GM18502 (cell line): ENCODE data around the gene SCLY.
"Not testable (repeated sequence)": the region's sequence is repeated elsewhere in the genome, so short reads cannot be mapped to it uniquely, and the experiment has no call there.

Experiments
- ATAC-seq: cut with Tn5 transposase; IDR thresholded peaks from one replicate; pipeline ENCODE4 v1.9.1; 2021; ENCODE audit warnings: mild to moderate bottlenecking; ENCODE audit not compliant: unreplicated experiment, poor library complexity

The SCLY gene

DNA sequence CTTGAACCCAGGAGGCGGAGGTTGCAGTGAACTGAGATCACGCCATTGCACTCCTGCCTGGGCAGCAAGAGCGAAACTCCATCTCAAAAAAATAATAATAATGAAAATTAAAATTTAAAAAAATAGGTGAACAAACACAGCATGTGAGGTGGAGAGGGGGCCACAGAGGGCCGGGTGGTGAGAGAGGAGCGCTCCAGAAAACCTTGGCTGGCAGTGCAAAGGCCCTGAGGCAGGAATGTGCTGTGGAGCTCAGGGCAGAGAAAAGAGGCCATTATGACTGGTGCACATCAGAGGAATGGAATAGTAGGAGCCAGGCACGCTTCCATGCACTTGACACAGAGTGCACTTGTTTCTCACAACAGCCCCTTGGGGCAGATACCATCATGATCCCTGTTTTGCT, 21.6 kb upstream of the SCLY start:
- ATAC-seq: no peak

DNA sequence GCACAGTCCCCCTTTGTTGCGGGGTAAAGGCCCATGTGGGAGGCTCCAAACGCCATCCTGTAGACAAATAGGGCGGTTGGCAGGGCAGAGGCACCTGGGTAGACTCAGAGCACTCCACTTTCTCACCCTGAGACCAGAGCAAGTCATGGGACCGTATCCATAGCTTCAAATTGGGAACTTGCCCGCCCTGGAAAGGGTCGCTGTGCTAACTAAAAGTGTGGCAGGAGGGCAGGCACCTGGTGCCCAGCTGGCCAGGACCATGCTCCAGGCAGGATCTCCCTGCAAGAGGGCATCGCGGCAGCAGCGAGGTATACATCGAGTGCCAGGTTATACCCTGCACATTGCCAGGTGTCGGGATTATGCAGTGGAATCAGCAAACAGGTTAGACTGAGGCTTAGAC, 20.8 kb upstream of the SCLY start:
- no peak for ATAC-seq

DNA sequence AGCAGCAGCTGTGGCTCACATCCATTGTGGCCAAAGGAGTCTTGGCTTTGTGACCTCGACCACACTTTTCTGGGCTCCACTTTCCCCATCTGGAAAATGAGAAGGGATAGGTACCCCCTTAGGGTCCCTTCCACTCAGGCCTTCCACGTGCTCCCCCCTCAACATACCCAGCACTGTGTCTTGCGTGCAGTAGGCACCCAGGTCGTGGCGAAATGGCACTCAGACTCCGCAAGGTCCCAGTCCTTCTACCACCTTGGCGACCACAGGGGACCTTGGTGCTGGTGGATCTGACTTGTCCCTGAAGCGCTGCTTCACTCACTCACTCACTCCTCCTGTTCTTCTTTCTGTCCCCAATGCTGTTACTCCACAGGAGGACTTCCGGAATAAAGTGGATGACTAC, 19.9 kb upstream of the SCLY start:
- ATAC-seq: no peak

DNA sequence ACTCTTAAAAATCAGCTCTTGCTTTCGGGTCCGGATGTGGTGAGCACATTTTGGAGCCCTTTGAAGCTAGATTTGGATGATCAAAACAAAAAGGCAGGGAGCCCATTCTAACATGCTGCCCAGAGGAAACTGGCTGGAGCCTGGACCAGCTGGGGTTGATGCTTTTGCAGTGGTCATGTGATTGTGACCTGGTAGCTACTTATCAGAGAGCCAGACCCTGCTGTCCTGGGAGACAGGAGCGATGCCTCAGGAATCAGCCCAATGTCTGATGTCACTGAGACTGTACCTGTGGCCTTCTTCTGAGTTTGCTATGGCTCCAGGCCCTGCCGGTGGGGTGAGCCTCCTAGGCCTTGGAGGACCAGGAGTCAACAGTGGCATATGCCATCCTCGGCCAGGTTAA, 18.7 kb upstream of the SCLY start:
- no peak for ATAC-seq

DNA sequence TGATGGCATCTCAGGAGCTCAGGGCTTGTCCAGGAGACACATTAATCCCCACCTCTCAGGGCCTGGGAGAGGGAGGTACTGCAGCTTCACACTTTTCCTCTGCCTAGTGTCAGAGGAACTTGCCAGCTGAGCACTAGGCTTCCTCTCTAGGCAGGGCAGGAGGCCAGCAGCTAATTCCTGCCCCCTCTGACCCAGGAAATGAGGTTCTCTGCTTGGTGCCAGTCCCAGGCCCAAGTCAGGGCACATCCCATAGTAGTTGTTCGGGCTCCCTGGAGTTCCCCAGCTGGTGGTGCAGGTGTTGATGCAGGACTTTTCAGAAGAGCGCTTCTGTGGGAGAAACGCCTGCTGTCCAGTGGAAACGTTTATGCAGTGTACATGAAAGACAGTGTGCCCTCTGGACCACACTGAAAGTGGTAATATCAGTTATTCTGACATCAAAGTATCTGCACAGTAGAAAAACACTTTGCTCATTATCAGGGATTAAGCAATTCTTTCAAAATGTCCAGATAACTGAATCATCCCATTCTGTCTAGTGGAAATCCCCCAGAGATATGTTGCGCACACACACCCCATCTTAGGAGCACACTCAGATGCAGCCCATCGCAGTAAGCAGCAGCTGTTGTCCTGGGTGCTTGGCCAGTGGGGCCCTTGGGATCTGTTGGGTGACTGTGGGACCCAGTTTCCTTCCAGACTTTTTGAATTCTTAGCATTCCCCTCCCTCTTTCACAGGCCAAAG, 17.8 kb upstream of the SCLY start:
- ATAC-seq: no peak

DNA sequence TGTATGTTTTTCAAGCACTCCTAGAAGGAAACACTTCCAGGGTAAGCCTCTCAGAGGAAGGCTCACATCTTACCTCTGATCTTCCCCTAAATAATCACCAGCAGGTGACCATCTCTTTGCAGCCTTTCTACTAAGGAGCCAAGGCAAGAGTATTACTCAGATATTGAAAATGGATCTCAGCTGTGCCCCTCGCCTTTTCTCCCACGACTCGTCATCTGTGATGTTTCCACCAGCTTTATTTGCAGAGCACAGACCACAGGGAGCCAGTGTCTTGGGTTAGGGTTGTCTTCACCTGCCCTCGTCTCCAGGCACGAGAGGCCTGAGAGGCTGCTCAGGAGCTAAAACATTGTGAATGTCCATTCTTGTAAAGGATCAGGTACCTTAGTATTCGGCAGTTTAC, 16.9 kb upstream of the SCLY start:
- no peak for ATAC-seq

DNA sequence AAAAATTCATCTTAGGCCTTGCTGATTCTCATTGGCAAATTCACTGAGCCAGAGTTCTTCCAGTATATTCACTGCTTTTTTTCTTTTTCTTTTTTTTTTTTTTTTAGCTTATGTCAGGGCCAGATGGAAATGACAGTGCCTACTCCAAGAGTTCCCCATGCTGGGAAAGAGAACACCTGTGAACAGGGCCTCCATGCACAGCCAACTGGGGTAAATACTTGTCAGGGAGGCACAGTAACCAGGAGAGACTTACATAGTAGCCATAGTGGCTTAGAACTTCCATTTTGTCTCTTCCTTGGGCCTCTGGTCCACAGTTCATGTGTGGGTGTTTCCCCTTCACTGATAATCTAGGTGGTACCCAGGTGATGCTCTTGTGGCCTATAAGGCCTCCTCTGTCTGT, 15.2 kb upstream of the SCLY start:
- ATAC-seq: no peak

DNA sequence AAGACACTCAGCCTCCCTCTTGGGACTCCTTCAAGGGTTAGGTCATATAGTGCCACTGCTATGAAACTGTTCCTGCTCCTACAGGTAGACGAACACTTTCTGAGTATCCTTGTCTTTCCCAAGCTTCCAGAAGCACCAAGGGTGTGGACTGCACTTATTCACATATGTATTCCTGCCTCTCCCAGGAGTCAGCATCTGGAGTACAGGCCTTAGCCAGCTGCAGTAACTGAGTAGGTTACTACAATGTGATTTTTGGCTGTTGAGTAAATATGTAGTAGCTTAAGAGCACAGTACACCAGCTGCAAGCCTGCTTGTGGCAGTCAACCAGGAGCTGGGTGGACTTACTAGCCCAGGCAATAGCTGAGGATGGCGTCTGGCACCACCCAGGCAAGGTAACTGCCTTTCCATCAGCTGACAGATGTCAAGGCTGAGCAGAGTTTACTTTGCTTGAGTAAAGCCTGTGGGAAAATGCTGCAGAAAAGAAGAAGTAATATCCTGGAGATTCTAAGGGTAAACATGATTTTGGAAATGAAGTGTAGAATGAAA, 14.0 kb upstream of the SCLY start:
- ATAC-seq: no peak

DNA sequence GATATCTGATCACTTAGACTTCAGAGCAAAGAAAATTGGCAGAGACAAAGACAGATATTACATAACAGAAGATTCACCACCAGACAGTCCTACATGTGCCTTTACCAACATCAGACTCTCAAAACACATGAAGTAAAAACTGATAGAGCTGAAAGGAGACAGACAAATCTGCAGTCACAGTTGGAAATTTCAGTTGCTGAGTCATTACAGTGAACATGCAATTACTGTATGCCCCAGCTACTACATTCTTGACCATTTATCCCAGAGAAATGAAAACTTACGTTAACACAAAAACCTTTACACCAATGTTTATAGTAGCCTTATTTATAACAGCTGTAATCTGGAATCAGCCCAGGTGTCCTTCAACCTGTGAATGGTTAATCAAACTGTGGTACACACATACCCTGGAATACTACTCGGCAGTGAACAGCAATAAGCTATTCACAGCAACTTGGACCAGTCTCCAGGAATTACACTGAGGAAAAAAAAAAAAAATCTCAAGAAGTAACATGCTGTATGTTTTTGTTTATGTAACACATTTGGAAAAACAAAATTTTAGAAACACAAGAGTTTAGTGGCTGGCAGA, 7.5 kb upstream of the SCLY start:
- ATAC-seq: no peak

DNA sequence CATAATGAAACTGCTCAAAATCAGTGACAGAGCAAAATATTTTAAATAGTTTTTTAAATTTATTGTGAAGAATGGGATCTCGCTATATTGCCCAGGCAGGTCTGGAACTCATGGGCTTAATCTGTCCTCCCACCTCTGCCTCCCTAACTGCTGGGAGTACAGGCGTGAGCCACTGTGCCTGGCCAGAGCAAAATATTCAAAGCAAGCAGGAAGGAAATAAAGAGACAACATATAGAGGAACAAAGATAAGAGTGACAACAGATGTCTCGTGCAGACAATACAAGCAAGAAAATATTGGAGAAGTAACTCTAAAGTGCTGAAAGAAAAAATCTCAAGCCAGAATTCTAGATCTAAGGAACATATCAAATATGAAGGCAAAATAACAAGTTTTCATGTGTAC, 5.0 kb upstream of the SCLY start:
- no peak for ATAC-seq

DNA sequence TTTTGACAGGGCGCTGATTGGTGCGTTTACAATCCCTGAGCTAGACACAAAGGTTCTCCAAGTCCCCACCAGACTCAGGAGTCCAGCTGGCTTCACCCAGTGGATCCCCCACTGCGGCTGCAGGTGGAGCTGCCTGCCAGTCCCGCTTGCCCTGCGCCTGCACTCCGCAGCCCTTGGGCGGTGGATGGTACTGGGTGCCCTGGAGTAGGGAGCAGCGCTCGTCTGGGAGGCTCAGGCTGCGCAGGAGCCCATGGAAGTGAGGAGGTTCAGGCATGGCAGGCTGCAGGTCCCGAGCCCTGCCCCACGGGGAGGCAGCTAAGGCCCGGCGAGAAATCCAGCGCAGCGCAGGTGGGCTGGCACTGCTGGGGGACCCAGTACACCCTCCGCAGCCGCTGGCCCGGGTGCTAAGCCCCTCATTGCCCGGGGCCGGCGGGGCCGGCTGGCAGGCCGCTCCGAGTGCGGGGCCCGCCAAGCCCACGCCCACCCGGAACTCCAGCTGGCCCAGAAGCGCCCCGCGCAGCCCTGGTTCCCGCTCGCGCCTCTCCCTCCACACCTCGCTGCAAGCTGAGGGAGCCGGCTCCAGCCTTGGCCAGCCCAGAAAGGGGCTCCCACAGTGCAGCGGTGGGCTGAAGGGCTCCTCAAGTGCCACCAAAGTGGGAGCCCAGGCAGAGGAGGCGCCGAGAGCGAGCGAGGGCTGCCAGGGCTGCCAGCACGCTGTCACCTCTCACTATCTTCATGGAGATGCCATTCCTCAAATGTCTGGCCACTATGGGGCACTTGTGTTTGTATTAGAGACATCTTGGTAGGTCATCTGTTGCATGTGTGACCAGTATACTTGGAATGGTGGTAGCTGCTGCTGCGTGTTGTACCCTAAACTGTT, 2.9 kb upstream of the SCLY start:
- not testable (repeated sequence) for ATAC-seq

DNA sequence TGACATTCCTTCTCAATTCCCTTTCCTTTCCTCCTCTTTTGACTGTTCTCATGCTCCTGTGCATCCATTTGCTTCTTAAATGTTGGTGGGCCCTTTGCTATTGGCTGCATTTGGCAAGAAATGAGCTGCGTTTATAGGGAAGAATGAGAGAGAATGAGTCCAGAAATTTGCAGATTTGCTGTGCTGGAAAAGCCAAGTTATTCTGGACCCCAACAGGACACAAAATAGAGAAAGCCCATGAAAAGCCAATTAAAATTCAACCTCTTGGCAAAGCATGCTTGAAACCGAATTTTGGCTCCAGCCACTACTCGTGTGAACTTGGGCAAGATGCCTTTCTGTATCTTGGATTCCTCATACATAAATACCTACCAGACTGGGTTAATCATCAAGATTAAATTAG, 1.3 kb upstream of the SCLY start:
- no peak for ATAC-seq

DNA sequence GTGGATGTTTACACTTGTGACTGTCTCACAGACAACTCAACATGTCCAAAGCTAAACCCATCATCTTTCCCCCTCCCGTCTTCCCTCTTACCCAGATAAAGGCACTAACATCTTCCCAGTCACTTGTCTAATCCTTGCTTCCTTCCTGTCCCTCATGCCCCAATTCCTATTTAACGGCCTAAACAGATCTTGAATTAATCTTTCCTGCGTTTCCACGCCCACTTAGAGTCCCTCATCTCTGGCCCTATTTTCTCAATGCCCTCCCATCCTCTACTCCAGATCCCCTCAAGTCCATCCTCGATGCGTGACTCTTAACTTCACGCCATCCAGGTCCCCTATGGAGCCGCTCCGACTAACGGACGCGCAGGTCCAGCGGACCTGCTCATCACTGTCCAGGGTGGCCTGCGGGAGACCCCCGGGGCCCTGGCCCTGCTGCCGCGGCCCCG, 682 bp upstream of the SCLY start:
- ATAC-seq: no peak

DNA sequence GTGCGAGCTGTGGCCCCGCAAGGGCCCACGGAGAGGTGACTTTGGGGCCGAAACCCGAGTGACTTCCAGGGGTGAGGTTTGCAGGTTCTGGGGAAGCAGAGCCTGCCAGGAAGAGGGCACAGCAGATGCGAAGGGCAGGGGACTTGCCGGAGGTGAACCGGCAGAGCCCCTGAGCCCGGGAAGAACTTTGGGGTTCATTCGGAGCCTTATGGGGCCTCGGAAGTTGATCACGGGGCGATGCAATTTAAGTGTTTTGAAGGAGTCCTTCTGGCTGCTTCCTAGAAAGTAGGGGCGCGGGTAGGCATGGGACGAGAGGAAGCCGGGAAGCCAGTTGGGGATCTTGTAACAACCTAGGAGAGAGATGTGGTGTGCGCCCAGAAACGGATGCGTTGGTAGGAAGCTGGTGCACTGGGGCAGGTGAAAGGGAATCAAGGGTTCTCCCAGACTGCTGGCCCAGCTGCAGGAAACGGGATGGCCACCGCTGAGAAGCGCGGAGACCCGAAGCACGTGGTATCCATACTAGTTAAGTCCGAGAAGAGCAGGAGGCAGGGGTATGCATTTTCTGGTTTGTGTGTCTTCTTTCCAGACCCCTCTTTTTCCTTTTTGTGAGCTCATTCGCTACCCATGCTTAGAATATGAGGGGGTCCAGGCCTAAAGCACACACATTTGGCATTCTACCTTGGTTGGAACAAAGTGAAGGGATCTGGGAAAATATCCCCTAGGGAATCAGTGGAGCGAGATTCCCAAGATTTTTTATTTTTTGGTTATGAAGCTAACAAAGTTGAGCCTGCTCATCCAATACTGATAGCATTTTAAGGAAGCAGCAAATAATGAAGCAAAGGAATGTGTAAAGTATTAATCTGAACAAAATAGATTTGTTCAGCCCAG, 758 bp downstream of the SCLY start:
- ATAC-seq: peak; percentile 26

DNA sequence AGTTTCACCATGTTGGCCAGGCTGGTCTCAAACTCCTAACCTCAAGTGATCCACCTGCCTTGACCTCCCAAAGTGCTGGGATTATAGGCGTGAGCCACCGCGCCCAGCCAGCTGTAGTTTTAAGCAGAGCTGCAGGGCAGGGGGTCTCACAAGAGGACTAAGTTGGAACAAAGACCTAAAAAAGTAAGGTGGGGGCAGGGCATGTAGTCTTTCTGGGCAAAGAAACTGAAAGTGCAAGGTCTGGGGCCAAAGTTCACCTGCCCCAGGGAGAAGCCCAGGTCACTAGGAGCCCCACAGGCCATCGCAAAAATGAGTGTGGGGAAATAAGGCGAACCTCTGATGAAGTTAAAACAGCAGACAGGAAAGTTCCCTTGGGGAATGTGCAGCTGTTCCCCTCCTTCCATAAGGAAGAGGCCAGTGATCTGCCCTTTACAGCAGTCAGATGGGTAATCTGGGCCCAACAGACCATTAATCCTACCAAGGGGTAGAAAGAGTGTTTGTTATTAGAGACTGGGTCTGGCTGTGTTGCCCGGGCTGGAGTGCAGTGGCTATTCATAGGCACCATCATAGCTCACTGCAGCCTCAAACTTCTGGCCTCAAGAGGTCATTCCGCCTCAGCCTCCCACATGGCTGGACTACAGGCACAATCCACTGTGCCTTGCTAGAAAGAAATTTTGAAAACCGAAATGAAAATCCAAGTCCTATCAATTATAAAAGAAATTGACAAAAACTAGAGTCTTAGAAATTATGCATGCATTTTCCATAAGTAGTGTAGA, 2.8 kb downstream of the SCLY start:
- ATAC-seq: no peak

DNA sequence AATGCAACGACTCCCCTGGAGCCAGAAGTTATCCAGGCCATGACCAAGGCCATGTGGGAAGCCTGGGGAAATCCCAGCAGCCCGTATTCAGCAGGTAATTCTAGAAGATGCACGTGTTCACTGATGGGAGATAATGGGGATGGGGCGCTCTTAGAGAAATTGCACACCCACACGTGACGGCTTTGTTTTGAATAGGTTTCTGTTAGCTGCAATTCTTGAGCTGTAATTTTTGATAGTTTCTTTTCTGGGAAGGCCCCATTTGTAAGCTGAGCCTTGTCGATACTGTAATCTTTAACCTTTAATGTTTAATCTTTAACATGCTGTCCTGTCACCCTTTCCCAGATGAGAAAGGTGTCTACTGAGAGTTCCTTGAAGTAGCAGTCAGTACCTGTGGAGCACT, 3.6 kb downstream of the SCLY start:
- no peak for ATAC-seq

DNA sequence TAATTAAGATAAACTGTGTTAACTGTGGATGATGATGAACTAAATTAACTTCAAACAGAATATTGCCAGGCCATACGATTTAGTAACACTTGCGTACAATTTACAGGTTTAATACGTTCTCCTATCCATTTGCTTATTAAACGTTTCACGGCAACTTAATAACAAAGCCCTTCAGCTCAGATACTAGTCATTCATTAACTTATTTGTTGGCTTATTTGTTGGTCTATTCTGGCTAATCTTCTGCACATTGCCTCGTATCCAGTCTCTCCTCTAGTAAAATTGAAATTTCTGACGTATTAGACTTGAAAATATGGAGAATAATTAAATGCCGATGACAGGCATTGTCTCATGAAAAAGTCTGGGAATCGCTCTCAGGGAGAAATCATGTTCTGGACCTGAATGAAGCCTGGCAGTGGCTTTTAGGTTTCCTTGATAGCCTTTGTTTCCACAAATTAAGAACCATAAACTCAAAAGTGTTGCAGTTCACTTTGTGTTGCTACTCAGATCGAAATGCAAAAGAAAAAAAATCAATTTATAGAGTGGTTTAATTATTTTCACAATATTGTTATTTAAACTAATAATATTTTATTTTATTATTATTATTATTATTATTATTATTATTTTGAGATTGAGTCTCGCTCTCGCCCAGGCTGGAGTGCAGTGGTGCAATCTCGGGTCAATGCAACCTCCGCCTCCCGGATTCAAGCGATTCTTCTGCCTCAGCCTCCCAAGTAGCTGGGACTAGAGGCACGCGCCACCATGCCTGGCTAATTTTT, 4.5 kb downstream of the SCLY start:
- ATAC-seq: no peak

DNA sequence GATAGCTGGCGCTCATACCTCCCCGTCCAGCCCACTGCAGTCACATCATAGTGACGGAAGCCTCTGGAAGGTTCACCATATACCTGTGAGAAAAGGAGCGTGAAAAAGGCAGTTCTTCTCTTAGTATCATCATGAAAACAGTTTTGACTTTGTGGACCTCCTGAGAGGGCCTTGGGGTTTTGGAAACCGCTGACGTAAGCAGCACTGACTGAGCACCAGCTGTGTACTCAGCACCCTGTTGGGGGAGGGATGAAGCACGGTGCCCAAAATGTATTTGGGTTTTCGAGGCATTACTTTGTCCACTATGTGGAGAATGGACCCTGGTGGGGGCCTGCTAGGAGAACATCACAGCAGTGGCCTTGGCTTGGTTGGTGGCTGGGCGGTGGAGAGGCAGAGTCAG, 5.4 kb downstream of the SCLY start:
- ATAC-seq: no peak

DNA sequence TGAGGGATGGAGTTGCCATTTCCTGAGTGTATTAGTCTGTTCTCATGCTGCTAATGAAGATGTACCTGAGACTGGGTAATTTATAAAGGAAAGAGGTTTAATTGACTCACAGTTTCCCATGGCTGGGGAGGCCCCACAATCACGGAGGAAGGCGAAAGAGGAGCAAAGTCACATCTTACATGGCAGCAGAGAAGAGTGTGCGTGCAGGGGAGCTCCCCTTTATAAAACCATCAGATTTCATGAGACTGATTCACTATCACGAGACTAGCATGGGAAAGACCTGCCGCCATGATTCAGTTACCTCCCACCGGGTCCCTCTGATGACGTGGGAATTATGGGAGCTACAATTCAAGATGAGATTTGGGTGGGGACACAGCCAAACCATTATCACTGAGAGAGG, 5.9 kb downstream of the SCLY start:
- not testable (repeated sequence) for ATAC-seq
